ENCODE measurements around the gene CRYBA4. TPM values are rescaled to one million over a fixed set of nuclear protein-coding genes. Genes with fewer than 3 reads are reported as not detected.

The CRYBA4 gene
- total and polyA plus RNA-seq, 10 of the 15 experiments (the other 5 are each of a cell fraction or from before 2014, with no cell fraction given): 0.12 to 0.17 TPM; not detected in 8

DNA sequence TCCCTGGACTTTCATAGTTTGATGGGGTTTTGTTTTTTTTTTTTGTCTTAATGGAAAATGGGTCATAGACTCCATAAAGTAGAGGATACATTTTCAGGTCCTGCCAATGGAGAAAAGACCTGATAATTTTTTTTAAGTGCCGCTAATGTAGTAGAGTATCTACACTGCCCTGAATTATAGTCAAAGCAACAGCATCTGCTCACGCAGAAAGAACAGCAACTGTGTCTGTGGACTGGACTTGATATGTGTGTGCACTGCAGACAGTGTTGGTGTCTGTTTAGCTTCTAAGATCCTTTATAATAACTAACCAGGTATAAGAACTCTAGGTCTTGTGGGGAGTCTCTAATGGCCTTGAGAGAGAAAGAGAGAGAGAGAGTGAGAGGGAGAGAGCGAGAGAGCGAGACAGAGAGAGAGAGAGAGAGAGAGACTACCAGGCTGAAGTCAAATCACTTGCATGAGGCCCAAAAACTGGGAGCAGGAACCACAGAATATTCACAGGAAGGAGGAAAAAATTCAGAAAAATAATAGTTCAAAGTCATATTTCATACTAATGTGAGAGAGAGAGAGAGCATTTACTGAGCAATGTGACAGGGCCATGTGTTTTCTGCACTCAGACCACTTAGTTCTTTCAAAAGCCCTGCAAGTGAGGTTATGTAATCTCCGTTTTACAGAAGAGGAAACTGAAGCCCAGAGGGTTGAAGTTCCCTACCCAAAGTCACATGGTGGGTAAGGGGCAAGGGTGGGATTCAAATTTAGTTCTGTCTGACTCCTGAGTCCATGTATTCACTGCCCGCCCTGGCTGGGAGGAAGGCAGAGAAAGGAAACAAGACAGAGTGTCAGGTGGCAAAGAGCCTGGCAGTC is 27.0 kb downstream of the CRYBA4 start:
- Histone ChIP-seq H3K9me3 (replicated peaks; ENCODE audit: control insufficient read depth, insufficient read depth, low read length) (no peaks in the 10 kb centered on the region), H3K4me2 (ENCODE audit: control insufficient read depth, insufficient read depth) (no peak overlapping the region), H3K9ac (ENCODE audit: control insufficient read depth, insufficient read depth, low read length) (no peak overlapping the region), H3K36me3 (ENCODE audit: control insufficient read depth in 2 of 2, insufficient read depth in 2 of 2, low read length in 1 of 2) (no peaks in the 10 kb centered on the region), H3K79me2 (ENCODE audit: control insufficient read depth, insufficient read depth, low read length) (no peaks in the 10 kb centered on the region), H3K4me3 (no peak overlapping the region), H3K27ac (ENCODE audit: control insufficient read depth, insufficient read depth) (no peak overlapping the region), H4K20me1 (ENCODE audit: control insufficient read depth, insufficient read depth) (no peaks in the 10 kb centered on the region; the same call in 1 of the 2 replicates), H2AFZ (ENCODE audit: control insufficient read depth, low read depth, low read length) (no peak overlapping the region), H3K27me3 (replicated peaks in 1 of 2; ENCODE audit: control insufficient read depth in 2 of 2, insufficient read depth in 2 of 2, low read length in 1 of 2) (peaks cover 0 to 5% of the 10 kb centered on the region in 2 experiments; a peak in 2 of 4 replicates), H3K4me1 (ENCODE audit: control insufficient read depth, insufficient read depth, low read length) (peaks cover 27% of the 10 kb centered on the region)
- TF ChIP-seq ZZZ3 (IDR thresholded peaks at IDR 0.05; ENCODE audit: control insufficient read depth, insufficient read length, low read depth) (peak; percentile 56), JUNB (IDR thresholded peaks at IDR 0.05) (no peak)
- ATAC-seq: no peak
- in situ Hi-C loops (cut with MboI): no loop called here
- no TSS peak for BruUV-seq (replicated peaks)
- DNase-seq (ENCODE audit: low read depth, low spot score): no peak
- ChIA-PET SMC1A (ENCODE audit: uncharacterized antibody, unreplicated experiment) (no interaction called here), POLR2A (no interaction called here), CTCF (interaction anchor here (1.3 kb wide), 1 partner anchor 17 kb away, joined by 3 read pairs; no protein-coding TSS in a partner anchor), RAD21 (ENCODE audit: unreplicated experiment) (no interaction called here)
- intact Hi-C loops (cut with micrococcal nuclease; ENCODE audit: unreplicated experiment): no loop called here
- WGBS (ENCODE audit: insufficient coverage, insufficient replicate concordance, low lambda C conversion rate, missing lambda C conversion rate): 62% methylated on average over 6 of the region's 6 CpGs
- FAIRE-seq: no peak

DNA sequence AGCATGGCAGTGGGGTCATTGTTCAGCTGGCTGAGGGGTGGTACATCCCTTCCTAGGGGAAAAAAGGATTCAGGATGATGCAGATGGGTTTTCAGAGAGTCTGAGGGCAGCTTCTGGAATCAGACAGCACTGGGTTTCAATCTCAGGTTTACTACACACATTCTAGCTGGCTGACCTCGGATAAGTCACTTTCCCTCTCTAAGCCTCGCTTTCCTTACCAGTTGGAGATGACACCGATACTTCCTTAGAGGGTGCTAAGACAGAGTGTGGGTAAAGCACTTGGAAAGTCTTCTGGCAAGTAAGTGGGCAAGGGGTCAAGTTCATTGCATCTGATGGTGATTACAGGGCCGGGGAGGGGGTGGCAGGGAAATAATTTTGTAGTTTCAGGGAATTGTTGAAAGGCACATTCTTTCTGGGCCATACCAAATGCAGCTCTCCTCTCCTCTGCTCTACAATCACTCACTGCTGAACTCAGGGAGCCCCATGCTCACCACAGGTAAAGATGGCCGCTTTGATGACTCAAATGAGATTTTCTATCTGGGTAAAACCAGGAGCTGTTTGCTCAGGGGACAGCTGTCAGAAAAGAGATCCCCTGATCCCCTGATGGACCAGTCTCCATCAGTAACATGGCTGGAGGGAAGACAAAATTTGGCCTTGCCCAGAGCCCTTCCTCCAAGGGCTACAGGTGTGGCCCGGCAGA is 29.1 kb downstream of the CRYBA4 start:
- no peak for FAIRE-seq
- no peaks in the 10 kb centered on the region for H3K79me2 ChIP-seq (ENCODE audit: control insufficient read depth, insufficient read depth, low read length)
- H3K4me2 ChIP-seq (ENCODE audit: control insufficient read depth, insufficient read depth): 0 out of 2 replicates have a peak overlapping the region, but pooled peaks have one; percentile 50
- ChIA-PET CTCF (interaction anchor here (1.5 to 2.4 kb wide), 3 partner anchors 14 to 147 kb away, joined by 3 to 12 read pairs (median 7); no protein-coding TSS in a partner anchor), POLR2A (no interaction called here), SMC1A (ENCODE audit: uncharacterized antibody, unreplicated experiment) (interaction anchor here (1.2 to 1.3 kb wide), 2 partner anchors 102 to 147 kb away, joined by 3 read pairs; no protein-coding TSS in a partner anchor), RAD21 (ENCODE audit: unreplicated experiment) (no interaction called here)
- H3K36me3 ChIP-seq (ENCODE audit: control insufficient read depth in 2 of 2, insufficient read depth in 2 of 2, low read length in 1 of 2): no peaks in the 10 kb centered on the region
- no peak overlapping the region for H3K4me3 ChIP-seq
- no peaks in the 10 kb centered on the region; the same call in 1 of the 2 replicates for H4K20me1 ChIP-seq (ENCODE audit: control insufficient read depth, insufficient read depth)
- BruUV-seq (replicated peaks): no TSS peak
- DNase-seq (ENCODE audit: low read depth, low spot score): no peak
- no peaks in the 10 kb centered on the region for H3K9me3 ChIP-seq (replicated peaks; ENCODE audit: control insufficient read depth, insufficient read depth, low read length)
- ATAC-seq: peak; percentile 51
- peaks cover 0 to 5% of the 10 kb centered on the region in 2 experiments; a peak in 2 of 4 replicates for H3K27me3 ChIP-seq (replicated peaks in 1 of 2; ENCODE audit: control insufficient read depth in 2 of 2, insufficient read depth in 2 of 2, low read length in 1 of 2)
- TF ChIP-seq, protein P1, sequence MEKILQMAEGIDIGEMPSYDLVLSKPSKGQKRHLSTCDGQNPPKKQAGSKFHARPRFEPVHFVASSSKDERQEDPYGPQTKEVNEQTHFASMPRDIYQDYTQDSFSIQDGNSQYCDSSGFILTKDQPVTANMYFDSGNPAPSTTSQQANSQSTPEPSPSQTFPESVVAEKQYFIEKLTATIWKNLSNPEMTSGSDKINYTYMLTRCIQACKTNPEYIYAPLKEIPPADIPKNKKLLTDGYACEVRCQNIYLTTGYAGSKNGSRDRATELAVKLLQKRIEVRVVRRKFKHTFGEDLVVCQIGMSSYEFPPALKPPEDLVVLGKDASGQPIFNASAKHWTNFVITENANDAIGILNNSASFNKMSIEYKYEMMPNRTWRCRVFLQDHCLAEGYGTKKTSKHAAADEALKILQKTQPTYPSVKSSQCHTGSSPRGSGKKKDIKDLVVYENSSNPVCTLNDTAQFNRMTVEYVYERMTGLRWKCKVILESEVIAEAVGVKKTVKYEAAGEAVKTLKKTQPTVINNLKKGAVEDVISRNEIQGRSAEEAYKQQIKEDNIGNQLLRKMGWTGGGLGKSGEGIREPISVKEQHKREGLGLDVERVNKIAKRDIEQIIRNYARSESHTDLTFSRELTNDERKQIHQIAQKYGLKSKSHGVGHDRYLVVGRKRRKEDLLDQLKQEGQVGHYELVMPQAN (conservative IDR thresholded peaks at IDR 0.05): no peak
- TF ChIP-seq YY1 (IDR thresholded peaks at IDR 0.05; ENCODE audit: low read depth, low read length) (peak; percentile 86), JUNB (IDR thresholded peaks at IDR 0.05) (0 out of 2 replicates have a peak, but pooled peaks have one; percentile 23), RUNX3 (IDR thresholded peaks at IDR 0.05; ENCODE audit: low read length) (peak; percentile 52), USF2 (IDR thresholded peaks at IDR 0.05; ENCODE audit: borderline replicate concordance, low read depth, low read length) (no peak)
- no peak overlapping the region for H2AFZ ChIP-seq (ENCODE audit: control insufficient read depth, low read depth, low read length)
- H3K9ac ChIP-seq (ENCODE audit: control insufficient read depth, insufficient read depth, low read length): no peak overlapping the region
- 54% methylated on average over 6 of the region's 6 CpGs for WGBS (ENCODE audit: insufficient coverage, insufficient replicate concordance, low lambda C conversion rate, missing lambda C conversion rate)
- intact Hi-C loops (cut with micrococcal nuclease; ENCODE audit: unreplicated experiment) (no loop called here), in situ Hi-C loops (cut with MboI) (no loop called here)
- peaks cover 27% of the 10 kb centered on the region for H3K4me1 ChIP-seq (ENCODE audit: control insufficient read depth, insufficient read depth, low read length)
- H3K27ac ChIP-seq (ENCODE audit: control insufficient read depth, insufficient read depth): no peak overlapping the region
